22Rv1 (cell line): Measurements from ENCODE around the gene TAGLN.

ENCODE experiments used
- ZFX ChIP-seq: fragments of 450-650 bp; IDR thresholded peaks from 2 replicates; pipeline ENCODE4 v1.6.1; 2017; ENCODE audit warnings: antibody characterized with exemption, borderline replicate concordance
- TF ChIP-seq, protein P1 (sequence below): fragments of 450-650 bp; IDR thresholded peaks from 2 replicates; pipeline ENCODE4 v1.5.1; 2017; ENCODE audit warnings: mild to moderate bottlenecking

DNA sequence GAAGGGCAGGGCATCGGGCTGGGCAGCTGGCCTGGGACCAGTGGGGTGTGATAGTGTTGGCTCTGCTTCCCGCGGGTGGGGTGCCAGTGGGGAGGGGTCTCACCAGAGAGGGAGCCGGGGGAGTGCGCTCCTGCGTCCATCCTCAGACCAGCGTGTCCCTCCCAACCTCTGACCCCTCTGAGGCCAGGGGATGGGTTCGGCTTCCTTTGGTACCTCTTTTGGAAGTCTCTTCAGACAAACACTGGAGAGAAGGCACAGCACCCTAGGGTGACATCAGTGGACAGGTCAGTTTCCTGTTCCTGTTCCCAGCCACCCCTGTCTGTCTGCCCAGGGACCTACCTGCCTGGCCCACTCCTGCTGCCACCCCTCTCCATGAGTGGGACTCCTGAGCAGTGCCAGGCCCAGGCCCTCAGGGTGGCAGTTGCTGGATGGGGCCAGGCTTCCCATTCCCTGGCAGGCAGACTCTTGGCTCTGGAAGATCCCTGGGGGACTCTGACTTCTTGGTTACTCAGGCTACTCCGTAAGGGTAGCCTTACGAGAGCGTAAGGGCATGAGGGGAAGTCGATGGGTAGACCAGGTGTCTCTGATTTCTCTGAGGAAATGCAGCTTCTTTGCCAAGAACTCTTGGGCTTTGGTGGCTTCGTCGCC lies 2.6 kb downstream of the TAGLN start:
- TF ChIP-seq, protein P1, sequence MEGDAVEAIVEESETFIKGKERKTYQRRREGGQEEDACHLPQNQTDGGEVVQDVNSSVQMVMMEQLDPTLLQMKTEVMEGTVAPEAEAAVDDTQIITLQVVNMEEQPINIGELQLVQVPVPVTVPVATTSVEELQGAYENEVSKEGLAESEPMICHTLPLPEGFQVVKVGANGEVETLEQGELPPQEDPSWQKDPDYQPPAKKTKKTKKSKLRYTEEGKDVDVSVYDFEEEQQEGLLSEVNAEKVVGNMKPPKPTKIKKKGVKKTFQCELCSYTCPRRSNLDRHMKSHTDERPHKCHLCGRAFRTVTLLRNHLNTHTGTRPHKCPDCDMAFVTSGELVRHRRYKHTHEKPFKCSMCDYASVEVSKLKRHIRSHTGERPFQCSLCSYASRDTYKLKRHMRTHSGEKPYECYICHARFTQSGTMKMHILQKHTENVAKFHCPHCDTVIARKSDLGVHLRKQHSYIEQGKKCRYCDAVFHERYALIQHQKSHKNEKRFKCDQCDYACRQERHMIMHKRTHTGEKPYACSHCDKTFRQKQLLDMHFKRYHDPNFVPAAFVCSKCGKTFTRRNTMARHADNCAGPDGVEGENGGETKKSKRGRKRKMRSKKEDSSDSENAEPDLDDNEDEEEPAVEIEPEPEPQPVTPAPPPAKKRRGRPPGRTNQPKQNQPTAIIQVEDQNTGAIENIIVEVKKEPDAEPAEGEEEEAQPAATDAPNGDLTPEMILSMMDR: no peak
- no peak for TF ChIP-seq ZFX
